Activated CD4-positive, alpha-beta T cell treated with anti-CD3 and anti-CD28 coated beads, Interleukin-2, amount 50 U/mL, for 24 hours (primary cell): ENCODE data around the gene NTM.

Source experiments
- DNase-seq, 2 donors: peaks; one replicate each; pipeline ENCODE4 v3.0.0-alpha.2; 2020; ENCODE audit warnings: low read depth in 1 of 2, low spot score in 1 of 2

Gene NTM

GRCh38 chr11:131592734-131593133 lies 222.3 kb downstream of the NTM start:
- DNase-seq = no peak

GRCh38 chr11:131593301-131593700 lies 222.9 kb downstream of the NTM start:
- DNase-seq = no peak

- no peak for DNase-seq
Measured at GRCh38 chr11:131595797-131596196, 225.4 kb downstream of the NTM start.

- no peak for DNase-seq
Measured at GRCh38 chr11:131597890-131598289, 227.5 kb downstream of the NTM start.

GRCh38 chr11:131598305-131598704 lies 227.9 kb downstream of the NTM start:
- no peak for DNase-seq

GRCh38 chr11:131599285-131599684 lies 228.9 kb downstream of the NTM start:
- DNase-seq = no peak

GRCh38 chr11:131600628-131601027 lies 230.2 kb downstream of the NTM start:
- DNase-seq = no peak

GRCh38 chr11:131601586-131601985 lies 231.2 kb downstream of the NTM start:
- DNase-seq = no peak

GRCh38 chr11:131602431-131602830 lies 232.0 kb downstream of the NTM start:
- no peak for DNase-seq

- DNase-seq = no peak
Measured at GRCh38 chr11:131606811-131607335, 236.5 kb downstream of the NTM start.

- no peak for DNase-seq
Measured at GRCh38 chr11:131609337-131609736, 238.9 kb downstream of the NTM start.

- DNase-seq = no peak
Measured at GRCh38 chr11:131609921-131610320, 239.5 kb downstream of the NTM start.

GRCh38 chr11:131611322-131611721 lies 240.9 kb downstream of the NTM start:
- no peak for DNase-seq

- no peak for DNase-seq
Measured at GRCh38 chr11:131612533-131612932, 242.1 kb downstream of the NTM start.

GRCh38 chr11:131614631-131615030 lies 244.2 kb downstream of the NTM start:
- DNase-seq = no peak

- no peak for DNase-seq
Measured at GRCh38 chr11:131615611-131616010, 245.2 kb downstream of the NTM start.

- no peak for DNase-seq
Measured at GRCh38 chr11:131616481-131617140, 246.2 kb downstream of the NTM start.

GRCh38 chr11:131618201-131618600 lies 247.8 kb downstream of the NTM start:
- no peak for DNase-seq

- DNase-seq = no peak
Measured at GRCh38 chr11:131622193-131622592, 251.8 kb downstream of the NTM start.

- DNase-seq = no peak
Measured at GRCh38 chr11:131624531-131624930, 254.1 kb downstream of the NTM start.

- no peak for DNase-seq
Measured at GRCh38 chr11:131626788-131627187, 256.4 kb downstream of the NTM start.

- DNase-seq = no peak
Measured at GRCh38 chr11:131628739-131629138, 258.3 kb downstream of the NTM start.

GRCh38 chr11:131629925-131630540 lies 259.6 kb downstream of the NTM start:
- DNase-seq = no peak
